IMR-90 (cell line): ENCODE data around the gene PLD1. TPM values are rescaled to one million over a fixed set of nuclear protein-coding genes. Genes with fewer than 3 reads are reported as not detected.
A peak's percentile ranks its signal among the peaks of the same experiment; 100 is the strongest.

ENCODE experiments used
- ATAC-seq: fragments of 200-7000 bp; cut with Tn5 transposase; 2 replicates; pipeline ENCODE4 v1.9.1; 2020; ENCODE audit warnings: low read depth, mild to moderate bottlenecking, moderate library complexity
- BruUV-seq: library from RNA; stranded (reverse); fragments of 400-500 nt; replicated peaks from 2 replicates; lab custom pipeline; 2021; lab: Mats Ljungman, UMichigan
- CTCF ChIA-PET: fragments of 300-600 bp; formaldehyde crosslinking; extraction: SDS; loops from one replicate; lab custom pipeline; 2021; ENCODE audit warnings: antibody characterized with exemption; lab: Yijun Ruan, JAX
- POLR2A ChIA-PET: fragments of 300-600 bp; sonication (Branson Sonifier 250); formaldehyde crosslinking; loops from one replicate; lab custom pipeline; 2022; ENCODE audit warnings: antibody characterized with exemption; ENCODE audit not compliant: unreplicated experiment; lab: Charles Lee
- DNase-seq: peaks from one replicate; pipeline ENCODE4 v3.0.0; 2013
- H2AFZ ChIP-seq: replicated peaks from 2 replicates; pipeline ENCODE3; 2013; ENCODE audit warnings: low read length, mild to moderate bottlenecking; ENCODE audit not compliant: poor library complexity
- H2AK5ac ChIP-seq: 2 replicates; pipeline ENCODE4 v1.6.1; 2013; ENCODE audit warnings: low read depth, low read length, inconsistent platforms
- H2AK9ac ChIP-seq: replicated peaks from 2 replicates; pipeline ENCODE3; 2013; ENCODE audit warnings: mild to moderate bottlenecking, low read depth, low read length, moderate library complexity; ENCODE audit not compliant: poor library complexity
- H2BK120ac ChIP-seq: 2 replicates; pipeline ENCODE4 v1.6.1; 2013; ENCODE audit warnings: low read depth, low read length, inconsistent platforms
- H2BK15ac ChIP-seq: 3 replicates; pipeline ENCODE4 v1.6.1; 2013; ENCODE audit warnings: low read depth, low read length, inconsistent platforms
- H2BK20ac ChIP-seq: 2 replicates; pipeline ENCODE4 v1.6.1; 2013; ENCODE audit warnings: low read depth, mild to moderate bottlenecking, inconsistent platforms, low read length, moderate library complexity
- H2BK5ac ChIP-seq: 2 replicates; pipeline ENCODE4 v1.6.1; 2013; ENCODE audit warnings: mild to moderate bottlenecking, low read depth, low read length, inconsistent platforms; ENCODE audit not compliant: poor library complexity, severe bottlenecking
- H3K14ac ChIP-seq: replicated peaks from 2 replicates; pipeline ENCODE4 v1.6.1; 2013; ENCODE audit warnings: low read depth, low read length, inconsistent platforms
- H3K18ac ChIP-seq: 2 replicates; pipeline ENCODE4 v1.6.1; 2013; ENCODE audit warnings: low read depth, low read length, control low read depth
- H3K23ac ChIP-seq: 2 replicates; pipeline ENCODE4 v1.6.1; 2013; ENCODE audit warnings: low read depth, low read length, inconsistent platforms
- H3K27ac ChIP-seq: 2 replicates; pipeline ENCODE4 v1.5.1; 2013; ENCODE audit warnings: mild to moderate bottlenecking, control low read depth, low read length; ENCODE audit not compliant: insufficient read depth
- H3K27me3 ChIP-seq: 2 replicates; pipeline ENCODE4 v1.6.1; 2013; ENCODE audit warnings: low read length; ENCODE audit not compliant: control insufficient read depth, insufficient read depth
- H3K36me3 ChIP-seq: 2 replicates; pipeline ENCODE4 v1.6.1; 2013; ENCODE audit warnings: low read length, mixed read lengths; ENCODE audit not compliant: control insufficient read depth, insufficient read depth
- H3K4ac ChIP-seq: 2 replicates; pipeline ENCODE4 v1.6.1; 2013; ENCODE audit warnings: low read depth, low read length, inconsistent platforms
- H3K4me1 ChIP-seq: 2 replicates; pipeline ENCODE4 v1.6.1; 2013; ENCODE audit warnings: low read length, mixed read lengths; ENCODE audit not compliant: control insufficient read depth, insufficient read depth
- H3K4me2 ChIP-seq: 2 replicates; pipeline ENCODE4 v1.6.1; 2013; ENCODE audit warnings: low read depth, mild to moderate bottlenecking, control low read depth, low read length, moderate library complexity
- H3K4me3 ChIP-seq: 2 replicates; pipeline ENCODE4 v1.5.1; 2013; ENCODE audit warnings: low read depth, mild to moderate bottlenecking, control low read depth, low read length, moderate library complexity; ENCODE audit not compliant: insufficient read depth
- H3K56ac ChIP-seq: 2 replicates; pipeline ENCODE4 v1.6.1; 2013; ENCODE audit warnings: low read length, inconsistent platforms; ENCODE audit not compliant: insufficient read depth; ENCODE audit errors: extremely low read depth
- H3K79me1 ChIP-seq, 2 experiments: 2 replicates each; pipeline ENCODE4 v1.6.1; 2013; ENCODE audit warnings: low read length in 2 of 2, inconsistent platforms in 1 of 2, low read depth in 1 of 2
- H3K9ac ChIP-seq: 2 replicates; pipeline ENCODE4 v1.6.1; 2013; ENCODE audit warnings: low read depth, low read length, control low read depth
- H3K9me1 ChIP-seq: 2 replicates; pipeline ENCODE4 v1.6.1; 2013; ENCODE audit warnings: low read length, inconsistent platforms; ENCODE audit not compliant: insufficient read depth
- H3K9me3 ChIP-seq: 2 replicates; pipeline ENCODE4 v1.6.1; 2013; ENCODE audit warnings: low read length; ENCODE audit not compliant: control insufficient read depth, insufficient read depth
- H4K20me1 ChIP-seq: 2 replicates; pipeline ENCODE4 v1.6.1; 2013; ENCODE audit warnings: low read length, inconsistent platforms; ENCODE audit not compliant: insufficient read depth
- H4K5ac ChIP-seq: 2 replicates; pipeline ENCODE4 v1.6.1; 2013; ENCODE audit warnings: mild to moderate bottlenecking, low read depth, low read length, control low read depth
- H4K8ac ChIP-seq, 2 experiments: 2 replicates each; pipeline ENCODE4 v1.6.1; 2013; ENCODE audit warnings: low read depth in 2 of 2, low read length in 2 of 2, control low read depth in 1 of 2, inconsistent platforms in 1 of 2
- H4K91ac ChIP-seq: 2 replicates; pipeline ENCODE4 v1.6.1; 2013; ENCODE audit warnings: low read depth, low read length, inconsistent platforms; ENCODE audit not compliant: insufficient read depth
- BHLHE40 ChIP-seq: fragments of 150-350 bp; IDR thresholded peaks from 2 replicates; pipeline ENCODE4 v1.6.1; 2016; ENCODE audit warnings: mild to moderate bottlenecking, low read depth, low read length
- CEBPB ChIP-seq: IDR thresholded peaks from 2 replicates; pipeline ENCODE4 v1.6.1; 2012; ENCODE audit warnings: low read depth, low read length, improper control_type of control experiment
- CTCF ChIP-seq: conservative IDR thresholded peaks from 2 replicates; pipeline ENCODE4 v1.5.1; 2012; ENCODE audit warnings: mild to moderate bottlenecking, low read depth, low read length, improper control_type of control experiment
- ELK1 ChIP-seq: fragments of 150-350 bp; IDR thresholded peaks from 2 replicates; pipeline ENCODE4 v1.6.1; 2016; ENCODE audit warnings: low read depth, mild to moderate bottlenecking, low read length, moderate library complexity, borderline replicate concordance
- FOS ChIP-seq: fragments of 150-350 bp; IDR thresholded peaks from 2 replicates; pipeline ENCODE4 v1.6.1; 2016; ENCODE audit warnings: low read depth, low read length
- MAZ ChIP-seq: IDR thresholded peaks from 2 replicates; pipeline ENCODE4 v1.6.1; 2012; ENCODE audit warnings: low read depth, mild to moderate bottlenecking, low read length, improper control_type of control experiment, moderate library complexity, borderline replicate concordance
- MXI1 ChIP-seq: IDR thresholded peaks from 2 replicates; pipeline ENCODE4 v1.6.1; 2012; ENCODE audit warnings: low read depth, mild to moderate bottlenecking, low read length, moderate library complexity, borderline replicate concordance
- POLR2A ChIP-seq: IDR thresholded peaks from 2 replicates; pipeline ENCODE4 v1.6.1; 2012; ENCODE audit warnings: mild to moderate bottlenecking, low read depth, low read length
- RCOR1 ChIP-seq: IDR thresholded peaks from 2 replicates; pipeline ENCODE4 v1.6.1; 2012; ENCODE audit warnings: mild to moderate bottlenecking, low read length, improper control_type of control experiment; ENCODE audit not compliant: insufficient replicate concordance
- SMC3 ChIP-seq: fragments of 150-350 bp; IDR thresholded peaks from 2 replicates; pipeline ENCODE4 v1.6.1; 2016; ENCODE audit warnings: low read depth, mild to moderate bottlenecking, antibody characterized with exemption, low read length, moderate library complexity
- USF2 ChIP-seq: fragments of 150-350 bp; IDR thresholded peaks from 2 replicates; pipeline ENCODE4 v1.6.1; 2017; ENCODE audit warnings: mild to moderate bottlenecking, antibody characterized with exemption, low read length, low read depth
- WGBS, 2 experiments: methylation state at CpG; one replicate each; pipeline versions ENCODE4 v1.1.5 to v1.1.7; 2013; ENCODE audit warnings: missing lambda C conversion rate in 2 of 2; ENCODE audit not compliant: insufficient read length in 1 of 2; ENCODE audit errors: extremely low coverage in 2 of 2; 5-methylcytosine and 5-hydroxymethylcytosine counted together
- dilution Hi-C: fragments of 300-500 bp; cut with HindIII; formaldehyde crosslinking; loops from one replicate; pipeline ENCODE4 v1.14.3; 2018; ENCODE audit warnings: low sequenced_read_pairs; ENCODE audit not compliant: unreplicated experiment
- in situ Hi-C: fragments of 300-500 bp; cut with MboI; formaldehyde crosslinking; loops from 3 replicates; pipeline ENCODE4 v1.14.3; 2019; ENCODE audit warnings: low sequenced_read_pairs, inconsistent platforms, mixed read lengths
- intact Hi-C: fragments of 100-400 bp; cut with micrococcal nuclease; formaldehyde crosslinking; loops from 2 replicates; pipeline ENCODE4 v1.10.0; 2022
- polyA plus RNA-seq, 3 experiments: library from polyadenylated mRNA; depleted of rRNA; stranded (reverse); fragments of >200 nt; gene quantifications; 2 replicates each; pipeline ENCODE4 v1.2.3, GENCODE V29; 2012; ENCODE audit warnings: low replicate concordance in 1 of 3
- total RNA-seq: library from RNA; depleted of rRNA; stranded (reverse); fragments of >200 nt; gene quantifications from 2 replicates; pipeline ENCODE4 v1.2.3, GENCODE V29; 2012

Gene PLD1
- total and polyA plus RNA-seq, 2 of the 4 experiments (the other 2 are of a cell fraction) = 3.3 to 9.7 TPM

GRCh38 chr3:171847595-171848259 is 37.4 kb upstream of the PLD1 start (continued):
- TF ChIP-seq MAZ (no peak), MXI1 (no peak)

GRCh38 chr3:171847133-171847532 is 36.9 kb upstream of the PLD1 start:
- Histone ChIP-seq H2BK120ac (peak overlapping the region; percentile 80), H3K27ac (peak overlapping the region; percentile 53; the same call in 1 of the 2 replicates)
- CTCF ChIA-PET = no interaction called here

More at GRCh38 chr3:171847133-171847532, 36.9 kb upstream of the PLD1 start:
- Histone ChIP-seq H3K4me3 (no peak overlapping the region), H3K4me2 (no peak overlapping the region), H3K56ac (no peak overlapping the region), H2BK15ac (peak overlapping the region; percentile 83; the same call in 2 of the 3 replicates), H2AK5ac (peak overlapping the region; percentile 70), H2BK5ac (peak overlapping the region; percentile 90), H2AFZ (no peak overlapping the region), H3K27me3 (no peaks in the 10 kb centered on the region), H4K5ac (no peak overlapping the region; the same call in 1 of the 2 replicates), H4K20me1 (no peaks in the 10 kb centered on the region), H3K23ac (no peak overlapping the region), H3K79me1 (no peaks in the 10 kb centered on the region), H4K8ac (peak overlapping the region in 1 of 2 experiments; percentile 18; a peak in 1 of 4 replicates), H3K18ac (peak overlapping the region; percentile 66; the same call in 1 of the 2 replicates), H3K14ac (peak overlapping the region; percentile 84), H2AK9ac (no peak overlapping the region), H3K4me1 (peaks cover 15% of the 10 kb centered on the region), H3K36me3 (no peaks in the 10 kb centered on the region), H3K9me1 (peaks cover 3% of the 10 kb centered on the region), H4K91ac (peak overlapping the region; percentile 31; the same call in 1 of the 2 replicates), H3K9ac (no peak overlapping the region), H3K4ac (peak overlapping the region; percentile 61), H2BK20ac (peak overlapping the region; percentile 64; the same call in 1 of the 2 replicates), H3K9me3 (no peaks in the 10 kb centered on the region)
- TF ChIP-seq MXI1 = no peak
- no peak for TF ChIP-seq POLR2A
- no peak for TF ChIP-seq CEBPB
- no peak for TF ChIP-seq CTCF
- no peak for TF ChIP-seq ELK1
- no peak for TF ChIP-seq RCOR1
- TF ChIP-seq FOS = no peak
- no peak for TF ChIP-seq SMC3
- no peak for TF ChIP-seq USF2
- TF ChIP-seq BHLHE40 = no peak
- TF ChIP-seq MAZ = no peak
- dilution Hi-C loops (no loop called here), intact Hi-C loops (no loop called here), in situ Hi-C loops (no loop called here)
- no TSS peak for BruUV-seq
- 92% methylated on average over 4 of the region's 6 CpGs; no CpG with 5 or more reads in 1 of the 2 experiments for whole genome bisulfite sequencing, 2 experiments
- ATAC-seq (peak; percentile 22; the same call in 1 of the 2 replicates), DNase-seq (no peak)
- POLR2A ChIA-PET = no interaction called here
